Endometrium (tissue), 2 donors: ENCODE data around the gene PYM1.
"Not testable (repeated sequence)": the region's sequence is repeated elsewhere in the genome, so short reads cannot be mapped to it uniquely, and the experiment has no call there.

Experiments
- FAIRE-seq: peaks from 2 replicates; lab custom pipeline; 2012; peaks lifted over from hg19 to GRCh38; lab: Jason Lieb, UNC
- donor health status: control.
- donor health status: control.

PYM1 gene

GRCh38 chr12:55938826-55939501 lies 11.3 kb upstream of the PYM1 start:
- no peak for FAIRE-seq

- FAIRE-seq = no peak
These were observed 10.3 kb upstream of the PYM1 start for GRCh38 chr12:55937981-55938380.

GRCh38 chr12:55935738-55936151 lies 8.1 kb upstream of the PYM1 start:
- FAIRE-seq = no peak

GRCh38 chr12:55934773-55935172 lies 7.1 kb upstream of the PYM1 start:
- no peak for FAIRE-seq

GRCh38 chr12:55933799-55934742 lies 6.4 kb upstream of the PYM1 start:
- FAIRE-seq = no peak

GRCh38 chr12:55933169-55933798 lies 5.6 kb upstream of the PYM1 start:
- FAIRE-seq = no peak

- no peak for FAIRE-seq
These were observed 4.8 kb upstream of the PYM1 start for GRCh38 chr12:55932551-55932910.

DNA sequence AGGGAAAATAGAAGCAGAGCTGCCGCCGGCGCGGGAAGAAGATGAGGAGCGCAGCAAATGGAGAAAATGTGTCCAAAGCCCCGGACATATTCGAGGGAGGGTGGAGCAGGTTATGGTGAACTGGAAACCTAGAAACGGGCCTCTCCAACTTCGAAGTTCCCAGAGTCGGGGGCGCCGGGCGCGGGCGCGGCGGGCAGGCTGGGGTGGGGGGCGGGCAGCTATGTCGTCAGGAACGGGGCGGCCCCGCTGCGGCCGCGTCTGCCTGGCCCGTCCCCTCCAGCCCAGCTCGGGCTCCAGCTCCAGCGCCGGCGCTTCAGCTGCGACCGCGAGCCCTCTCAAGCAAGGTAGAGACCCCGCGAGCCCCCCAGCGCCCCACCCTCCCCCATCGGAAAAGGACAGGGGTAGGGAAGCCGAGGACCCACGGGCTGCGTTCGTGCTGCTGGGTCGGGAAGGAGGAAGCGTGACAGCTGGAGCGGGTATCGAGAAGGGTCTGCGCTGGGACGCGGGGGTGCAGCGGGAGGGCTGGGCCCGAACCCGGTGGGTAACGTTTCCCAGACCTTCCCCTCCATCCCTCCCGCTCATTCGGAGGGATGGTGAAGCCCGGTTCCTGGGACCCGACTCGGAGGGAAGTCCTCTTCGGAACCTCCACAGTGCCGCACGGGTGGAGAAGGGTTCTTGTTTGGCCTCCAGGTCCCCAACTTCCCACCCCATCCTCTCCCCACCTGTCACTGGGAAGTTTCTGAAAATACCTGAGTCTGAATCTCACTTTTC lies 4.3 kb upstream of the PYM1 start:
- no peak for FAIRE-seq

DNA sequence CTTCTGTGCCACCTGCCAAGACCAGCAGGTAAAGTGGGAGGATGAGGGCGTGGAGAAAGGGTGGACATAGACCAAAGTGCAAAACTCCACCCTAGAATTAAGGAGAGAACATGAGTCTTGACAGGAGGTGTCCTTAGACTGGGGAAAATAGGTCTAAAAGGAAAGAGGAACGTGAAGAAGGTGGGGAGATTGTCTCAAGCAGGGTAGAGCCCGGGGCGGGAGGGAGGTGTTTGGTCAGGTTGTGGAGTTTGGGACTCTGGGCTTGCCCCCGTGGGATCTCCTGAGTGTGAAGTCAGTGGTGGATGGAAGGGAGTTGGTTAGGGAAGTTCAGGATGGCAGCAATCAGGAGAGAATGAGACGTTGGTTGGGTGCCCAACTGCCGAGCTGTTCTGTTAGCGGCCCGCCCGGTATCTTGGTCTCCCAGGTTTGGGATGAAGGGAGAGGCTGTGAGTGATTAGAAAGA lies 3.7 kb upstream of the PYM1 start:
- no peak for FAIRE-seq

DNA sequence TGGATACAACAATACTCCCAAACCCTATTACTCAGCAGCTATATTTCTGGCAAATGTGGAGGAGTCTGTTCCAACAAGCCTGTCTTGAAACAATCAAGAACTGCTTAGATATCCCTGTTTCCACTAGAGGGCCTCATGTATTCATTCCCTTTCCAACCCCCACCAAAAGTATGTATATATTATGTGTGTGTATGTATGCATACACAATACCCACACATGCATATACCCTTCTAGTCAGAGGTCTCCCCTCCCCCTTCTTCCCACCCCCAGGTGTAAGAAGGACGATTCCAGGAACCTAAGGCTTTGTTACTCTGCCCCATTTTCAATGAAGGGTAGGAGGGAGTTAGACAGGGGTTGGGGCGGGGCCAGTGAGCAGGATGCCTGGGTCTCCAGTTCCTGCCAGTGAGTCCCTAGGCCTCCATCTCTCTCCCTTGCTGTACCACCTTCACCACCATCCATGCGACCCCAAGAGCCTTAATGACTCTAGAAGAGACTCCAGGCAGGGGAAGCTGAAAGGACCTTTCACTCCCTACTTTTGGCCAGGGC lies 3.1 kb upstream of the PYM1 start, which contains the start of gene DGKA:
Gene DGKA (plus strand): TSS at position 392 of the 546 bp plus-strand sequence. CDS start 5,342 bp downstream, outside the sequence.
- no peak for FAIRE-seq

- no peak for FAIRE-seq
These were observed 1.7 kb upstream of the PYM1 start for GRCh38 chr12:55929306-55929791.

DNA sequence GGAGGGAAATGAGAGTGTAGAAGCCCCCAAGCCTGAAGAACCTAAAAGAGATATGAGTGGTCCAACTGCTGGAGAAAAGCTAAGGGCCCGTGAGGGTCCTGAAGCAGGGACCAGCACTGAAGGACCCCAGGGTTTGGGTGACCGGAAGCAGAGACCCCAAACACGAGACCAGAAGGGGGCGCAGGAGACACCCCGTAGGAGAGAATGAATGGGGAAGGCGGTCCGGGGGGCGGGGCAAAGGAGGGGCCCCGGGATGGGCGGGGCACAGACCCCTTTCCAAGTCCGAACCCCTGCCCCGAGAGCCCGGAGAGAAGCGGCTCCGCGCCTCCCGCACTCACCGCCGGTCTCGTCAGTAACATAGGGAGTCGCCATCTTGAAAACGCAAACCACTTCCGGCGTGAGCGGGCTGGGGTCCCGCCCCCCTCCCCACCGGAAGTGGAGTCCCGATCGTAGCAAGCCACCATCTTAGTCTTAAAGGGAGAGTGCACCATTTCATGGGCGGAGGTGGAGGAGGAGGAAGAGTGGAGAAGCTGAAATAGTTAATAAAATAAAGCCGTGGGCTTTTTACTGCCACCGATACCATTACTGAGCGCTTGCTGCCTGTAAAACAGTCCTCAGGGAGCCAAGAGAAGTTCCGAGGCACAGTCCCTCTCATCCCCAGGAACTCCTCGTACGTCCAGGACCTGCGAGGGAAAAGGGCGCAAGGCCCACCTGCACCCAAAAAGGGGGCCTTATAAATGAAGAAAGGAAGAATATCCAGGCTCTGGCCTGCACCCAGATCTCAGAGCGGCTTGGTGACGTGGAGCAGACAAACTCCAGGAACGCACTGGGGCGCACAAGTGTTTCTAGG lies 731 bp downstream of the PYM1 start:
- no peak for FAIRE-seq

GRCh38 chr12:55925870-55926737 lies 1.6 kb downstream of the PYM1 start:
- no peak for FAIRE-seq

GRCh38 chr12:55925371-55925770 lies 2.3 kb downstream of the PYM1 start:
- no peak for FAIRE-seq

GRCh38 chr12:55923648-55924047 lies 4.0 kb downstream of the PYM1 start:
- not testable (repeated sequence) for FAIRE-seq

DNA sequence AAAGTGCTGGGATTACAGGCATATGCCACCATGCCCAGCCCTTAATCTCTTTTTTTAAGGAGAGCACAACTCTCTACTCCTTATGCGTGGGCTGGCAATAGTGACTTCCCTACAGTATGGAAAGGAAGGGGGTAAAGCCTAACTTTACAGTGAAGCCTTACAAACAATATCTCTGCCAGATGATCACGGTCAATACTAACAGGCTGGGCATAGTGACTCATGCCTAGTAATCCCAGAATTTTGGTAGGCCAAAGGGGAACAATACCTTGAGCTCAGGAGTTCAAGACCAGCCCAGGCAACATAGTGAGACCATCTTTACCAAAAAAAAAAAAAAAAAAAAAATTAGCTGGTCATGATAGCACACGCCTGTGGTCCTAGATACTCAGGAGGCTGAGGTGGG lies 5.6 kb downstream of the PYM1 start:
- no peak for FAIRE-seq

GRCh38 chr12:55919032-55919431 lies 8.7 kb downstream of the PYM1 start:
- not testable (repeated sequence) for FAIRE-seq

- FAIRE-seq = no peak
These were observed 12.2 kb downstream of the PYM1 start for GRCh38 chr12:55915482-55915859.

DNA sequence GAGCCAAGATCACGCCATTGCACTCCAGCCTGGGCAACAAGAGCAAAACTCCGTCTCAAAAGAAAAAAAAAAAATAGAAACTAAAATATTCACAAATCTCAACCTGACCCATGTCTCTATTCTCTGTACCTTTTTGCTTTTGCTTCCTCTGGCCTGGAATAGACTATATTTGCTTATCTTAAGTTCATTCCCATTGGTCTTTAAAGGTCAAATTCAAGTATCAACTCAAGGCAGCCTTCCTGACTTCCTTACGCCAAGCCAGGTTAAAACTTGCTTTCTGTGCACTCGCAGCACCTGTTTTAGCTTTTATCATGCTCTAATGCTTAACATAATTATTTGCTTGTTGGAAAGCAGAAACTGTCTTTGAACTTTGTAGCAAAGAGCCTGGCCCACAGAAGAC lies 14.8 kb downstream of the PYM1 start:
- no peak for FAIRE-seq

- no peak for FAIRE-seq
These were observed 18.2 kb downstream of the PYM1 start for GRCh38 chr12:55909513-55909884.
